NCI-H2171 (cell line): ENCODE results near the gene TCERG1L.
"Not testable (repeated sequence)": the region's sequence is repeated elsewhere in the genome, so short reads cannot be mapped to it uniquely, and the experiment has no call there.

Experiments used
- DNase-seq: peaks from one replicate; lab custom pipeline; 2025; lab: John Stamatoyannopoulos, UW

TCERG1L gene

GRCh38 chr10:131100418-131101410 lies 210.8 kb downstream of the TCERG1L start:
- not testable (repeated sequence) for DNase-seq

GRCh38 chr10:131099028-131099726 lies 212.3 kb downstream of the TCERG1L start:
- DNase-seq, result no peak

- no peak for DNase-seq
Measured at GRCh38 chr10:131098416-131098952, 213.0 kb downstream of the TCERG1L start.

GRCh38 chr10:131096031-131096430 lies 215.5 kb downstream of the TCERG1L start:
- no peak for DNase-seq

GRCh38 chr10:131095313-131095580 lies 216.3 kb downstream of the TCERG1L start:
- DNase-seq, result no peak

GRCh38 chr10:131094527-131095312 lies 216.8 kb downstream of the TCERG1L start:
- DNase-seq, result no peak

- no peak for DNase-seq
Measured at GRCh38 chr10:131093795-131094366, 217.6 kb downstream of the TCERG1L start.

- no peak for DNase-seq
Measured at GRCh38 chr10:131093346-131093745, 218.2 kb downstream of the TCERG1L start.

- DNase-seq, result no peak
Measured at GRCh38 chr10:131092876-131093275, 218.6 kb downstream of the TCERG1L start.

- DNase-seq, result no peak
Measured at GRCh38 chr10:131092386-131092785, 219.1 kb downstream of the TCERG1L start.

- DNase-seq, result no peak
Measured at GRCh38 chr10:131091682-131092081, 219.8 kb downstream of the TCERG1L start.

- peak; percentile 54 for DNase-seq
Measured at GRCh38 chr10:131090761-131091661, 220.5 kb downstream of the TCERG1L start.

- no peak for DNase-seq
Measured at GRCh38 chr10:131089861-131090260, 221.7 kb downstream of the TCERG1L start.

- no peak for DNase-seq
Measured at GRCh38 chr10:131089150-131089549, 222.4 kb downstream of the TCERG1L start.

- DNase-seq, result no peak
Measured at GRCh38 chr10:131088619-131089018, 222.9 kb downstream of the TCERG1L start.

GRCh38 chr10:131087464-131088215 lies 223.9 kb downstream of the TCERG1L start:
- no peak for DNase-seq

GRCh38 chr10:131086511-131086910 lies 225.0 kb downstream of the TCERG1L start:
- no peak for DNase-seq

- DNase-seq, result no peak
Measured at GRCh38 chr10:131086094-131086493, 225.4 kb downstream of the TCERG1L start.

- DNase-seq, result no peak
Measured at GRCh38 chr10:131085091-131085860, 226.2 kb downstream of the TCERG1L start.
